GM18520 (cell line): ENCODE measurements around the gene CTH.
"Not testable (repeated sequence)": the region's sequence is repeated elsewhere in the genome, so short reads cannot be mapped to it uniquely, and the experiment has no call there.

Experiments
- ATAC-seq: cut with Tn5 transposase; IDR thresholded peaks from one replicate; pipeline ENCODE4 v1.9.1; 2021; ENCODE audit not compliant: unreplicated experiment

The CTH gene

DNA sequence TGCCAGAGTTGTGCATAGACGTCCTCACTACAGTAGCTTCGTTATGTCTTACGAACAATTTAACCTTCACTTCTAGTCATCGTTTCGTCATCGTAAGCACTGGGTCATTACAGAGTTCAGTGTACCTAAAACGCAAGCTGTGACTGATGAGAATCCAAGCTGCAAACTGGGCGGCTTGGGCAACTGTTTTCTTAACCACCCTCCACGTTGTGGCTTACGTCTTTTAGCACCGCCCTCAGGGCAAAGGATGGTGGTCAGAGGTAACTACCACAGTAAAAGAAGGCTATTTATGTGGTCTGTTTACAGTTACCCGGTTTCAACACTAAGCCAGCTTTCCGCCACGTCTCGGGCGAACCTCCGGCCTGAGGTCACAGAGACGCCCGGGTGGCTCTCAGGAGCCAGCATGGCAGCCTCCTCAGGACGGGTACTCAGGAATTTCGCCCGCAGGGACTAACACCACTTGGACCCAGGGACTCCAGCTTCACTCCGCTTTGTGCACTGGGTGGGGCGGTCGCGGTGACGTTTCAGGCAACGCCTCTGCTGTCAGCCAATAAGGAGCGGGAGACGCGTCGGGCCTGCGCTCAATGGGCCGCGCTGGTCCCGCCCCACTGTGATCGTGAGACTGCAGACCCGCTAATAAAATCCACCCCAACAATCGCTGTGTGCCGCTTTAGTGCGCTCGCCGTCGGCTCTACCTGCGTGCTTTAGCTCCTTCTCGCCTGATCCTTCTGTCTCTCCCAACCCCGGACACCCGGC is at the start of gene CTH:
TSS of gene CTH (plus strand) at position 665 of the 756 bp plus-strand sequence. CDS start 148 bp downstream, outside the sequence.
- ATAC-seq, result peak; percentile 90

- ATAC-seq, result no peak
These were observed 49.2 kb upstream of the CTH start for GRCh38 chr1:70361727-70362398.

GRCh38 chr1:70364439-70364838 is 46.6 kb upstream of the CTH start:
- no peak for ATAC-seq

DNA sequence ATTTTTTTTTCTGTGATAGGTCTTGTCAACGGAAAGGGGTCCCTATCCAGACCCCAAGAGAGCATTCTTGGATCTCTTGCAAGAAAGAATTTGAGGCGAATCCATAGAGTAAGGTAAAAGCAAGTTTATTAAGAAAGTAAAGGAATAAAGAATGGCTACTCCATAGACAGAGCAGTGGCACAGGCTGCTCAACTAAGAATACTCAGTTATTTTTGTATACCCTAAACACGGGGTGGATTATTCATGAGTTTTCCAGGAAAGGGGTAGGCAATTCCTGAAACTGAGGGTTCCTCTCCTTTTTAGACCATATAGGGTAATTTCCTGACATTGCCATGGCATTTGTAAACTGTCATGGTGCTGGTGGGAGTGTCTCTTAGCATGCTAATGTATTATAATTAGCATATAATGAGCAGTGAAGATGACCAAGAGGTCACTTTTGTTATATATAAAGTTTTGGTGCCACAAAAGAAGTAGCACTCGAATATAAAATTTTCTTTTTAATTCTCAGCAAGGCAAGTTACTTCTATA is 44.6 kb upstream of the CTH start:
- ATAC-seq, result not testable (repeated sequence)

- ATAC-seq, result not testable (repeated sequence)
These were observed 44.1 kb upstream of the CTH start for GRCh38 chr1:70366997-70367396.

DNA sequence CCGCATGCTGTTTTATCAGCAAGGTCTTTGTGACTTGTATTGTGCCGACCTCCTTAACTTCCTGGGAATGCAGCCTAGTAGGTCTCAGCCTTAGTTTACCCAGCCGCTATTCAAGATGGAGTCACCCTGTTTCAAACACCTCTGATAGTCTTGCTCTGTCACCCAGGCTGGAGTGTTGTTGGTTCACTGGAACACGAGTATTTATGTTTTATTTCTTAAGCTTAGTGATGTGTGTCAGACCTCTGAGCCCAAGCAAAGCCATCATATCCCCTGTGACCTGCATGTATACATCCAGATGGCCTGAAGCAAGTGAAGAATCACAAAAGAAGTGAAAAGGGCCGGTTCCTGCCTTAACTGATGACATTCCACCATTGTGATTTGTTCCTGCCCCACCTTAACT is 43.7 kb upstream of the CTH start:
- ATAC-seq, result not testable (repeated sequence)

GRCh38 chr1:70371586-70371985 is 39.5 kb upstream of the CTH start:
- not testable (repeated sequence) for ATAC-seq

DNA sequence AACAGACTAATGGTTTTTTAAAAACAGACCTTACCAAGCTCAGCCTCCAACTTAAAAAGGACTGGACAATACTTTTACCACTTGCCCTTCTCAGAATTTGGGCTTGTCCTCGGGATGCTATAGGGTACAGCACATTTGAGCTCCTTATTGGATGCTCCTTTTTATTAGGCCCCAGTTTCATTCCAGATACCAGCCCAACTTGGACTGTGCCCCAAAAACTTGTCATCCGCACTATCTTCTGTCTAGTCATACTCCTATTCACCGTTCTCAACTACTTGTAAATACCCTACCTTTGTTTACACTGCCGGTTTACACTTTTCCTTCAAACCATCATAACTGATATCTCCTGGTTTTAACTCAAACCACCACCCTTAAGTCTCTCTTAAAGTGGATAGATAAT is 38.6 kb upstream of the CTH start:
- no peak for ATAC-seq

DNA sequence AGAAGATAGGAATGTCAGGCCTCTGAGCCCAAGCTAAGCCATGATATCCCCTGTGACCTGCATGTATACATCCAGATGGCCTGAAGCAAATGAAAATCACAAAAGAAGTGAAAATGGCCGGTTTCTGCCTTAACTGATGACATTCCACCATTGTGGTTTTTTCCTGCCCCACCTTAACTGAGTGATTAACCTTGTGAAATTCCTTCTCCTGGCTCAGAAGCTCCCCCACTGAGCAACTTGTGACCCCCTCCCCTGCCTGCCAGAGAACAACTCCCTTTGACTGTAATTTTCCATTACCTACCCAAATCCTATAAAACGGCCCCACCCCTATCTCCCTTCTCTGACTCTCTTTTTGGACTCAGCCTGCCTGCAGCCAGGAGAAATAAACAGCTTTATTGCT is 37.5 kb upstream of the CTH start:
- ATAC-seq, result not testable (repeated sequence)

- no peak for ATAC-seq
These were observed 34.9 kb upstream of the CTH start for GRCh38 chr1:70376196-70376595.

DNA sequence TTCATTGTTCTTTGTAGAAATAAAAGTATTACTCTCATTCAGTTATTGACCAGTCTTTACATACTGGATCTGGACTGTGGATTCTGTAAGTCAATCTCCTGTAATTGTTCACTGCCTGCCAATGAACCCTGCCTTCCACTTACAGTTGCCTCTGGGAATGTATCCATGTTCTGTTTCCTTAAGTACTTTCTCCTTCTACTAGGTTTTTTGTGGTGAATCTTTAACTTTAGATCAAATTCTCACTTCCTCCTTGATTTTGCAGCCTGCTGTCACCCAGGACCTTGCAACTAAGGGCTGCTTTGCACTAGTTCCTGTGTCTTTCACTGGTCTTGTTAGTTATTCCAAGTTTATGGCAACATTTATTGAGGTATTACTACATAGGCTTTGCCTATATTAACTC is 28.4 kb upstream of the CTH start:
- ATAC-seq, result no peak

GRCh38 chr1:70383483-70383882 is 27.6 kb upstream of the CTH start:
- no peak for ATAC-seq

DNA sequence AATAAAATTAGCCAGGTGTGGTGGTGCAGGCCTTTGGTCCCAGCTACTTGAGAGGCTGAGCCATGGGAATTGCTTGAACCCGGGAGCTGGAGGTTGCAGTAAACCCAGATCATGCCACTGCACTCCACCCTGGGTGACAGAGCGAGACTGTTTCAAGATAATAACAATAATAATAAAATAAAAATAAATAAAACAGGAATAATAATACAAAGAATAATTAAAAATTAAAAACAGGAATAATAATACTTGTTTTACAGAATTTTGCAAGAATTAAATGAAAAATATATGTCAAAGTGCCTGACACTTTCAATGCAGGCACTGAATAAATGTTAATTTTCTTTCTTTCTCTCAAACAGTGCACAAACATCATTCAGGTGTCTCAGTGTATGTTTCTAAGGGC is 26.5 kb upstream of the CTH start:
- no peak for ATAC-seq

GRCh38 chr1:70385477-70385876 is 25.6 kb upstream of the CTH start:
- ATAC-seq, result no peak

- ATAC-seq, result no peak
These were observed 24.9 kb upstream of the CTH start for GRCh38 chr1:70386121-70386520.

DNA sequence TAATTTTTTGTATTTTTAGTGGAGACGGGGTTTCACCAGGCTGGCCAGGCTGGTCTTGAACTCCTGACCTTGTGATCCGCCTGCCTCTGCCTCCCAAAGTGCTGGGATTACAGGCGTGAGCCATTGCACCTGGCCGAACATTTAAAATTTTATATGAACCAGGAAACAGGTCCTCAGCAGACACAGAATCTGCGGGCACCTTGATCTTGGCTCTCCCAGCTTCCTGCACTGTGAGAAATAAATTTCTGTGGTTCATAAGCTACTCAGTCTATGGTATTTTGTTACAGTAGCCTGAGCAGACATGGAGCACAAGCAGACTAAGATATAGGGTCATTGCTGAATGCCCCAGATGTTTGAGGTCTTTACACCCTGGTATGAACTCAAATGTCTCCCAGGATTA is 23.6 kb upstream of the CTH start:
- ATAC-seq, result no peak

- ATAC-seq, result no peak
These were observed 18.4 kb upstream of the CTH start for GRCh38 chr1:70392626-70393025.

GRCh38 chr1:70396607-70397006 is 14.5 kb upstream of the CTH start:
- no peak for ATAC-seq

DNA sequence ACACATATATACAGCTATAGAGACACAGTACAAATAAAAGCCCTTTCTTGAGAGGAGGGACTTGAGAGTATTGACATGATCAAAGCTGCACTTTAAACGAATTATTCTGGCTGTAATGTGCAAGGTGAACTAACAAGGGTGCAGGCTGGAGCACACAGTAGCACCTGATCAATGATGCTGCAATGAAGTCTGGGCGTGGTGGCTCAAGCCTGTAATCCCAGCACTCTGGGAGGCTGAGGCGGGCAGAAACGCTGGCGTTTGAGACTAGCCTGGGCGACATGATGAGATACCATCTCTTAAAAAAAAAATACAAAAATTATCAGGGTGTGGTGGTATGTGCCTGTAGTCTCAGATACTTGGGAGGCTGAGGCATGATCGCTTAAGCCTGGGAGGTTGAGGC is 14.1 kb upstream of the CTH start:
- no peak for ATAC-seq

DNA sequence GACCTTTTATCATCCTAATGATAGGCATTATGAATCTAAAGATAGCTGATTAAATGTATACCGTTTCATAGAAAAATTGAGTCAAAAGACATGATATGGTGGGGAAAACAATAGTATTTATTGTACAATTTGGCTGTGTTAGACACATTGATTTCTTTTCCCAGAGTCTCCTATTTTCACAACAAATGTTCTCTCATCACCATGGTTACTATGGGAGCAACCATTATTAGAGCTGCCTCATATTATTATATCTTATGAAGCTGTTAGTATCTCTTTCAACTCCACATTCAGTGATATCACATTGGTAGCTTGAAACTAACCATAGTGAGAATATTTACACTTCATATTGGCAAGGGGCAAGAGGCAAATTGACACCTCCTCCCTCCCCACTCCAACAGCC is 10.7 kb upstream of the CTH start:
- ATAC-seq, result no peak

DNA sequence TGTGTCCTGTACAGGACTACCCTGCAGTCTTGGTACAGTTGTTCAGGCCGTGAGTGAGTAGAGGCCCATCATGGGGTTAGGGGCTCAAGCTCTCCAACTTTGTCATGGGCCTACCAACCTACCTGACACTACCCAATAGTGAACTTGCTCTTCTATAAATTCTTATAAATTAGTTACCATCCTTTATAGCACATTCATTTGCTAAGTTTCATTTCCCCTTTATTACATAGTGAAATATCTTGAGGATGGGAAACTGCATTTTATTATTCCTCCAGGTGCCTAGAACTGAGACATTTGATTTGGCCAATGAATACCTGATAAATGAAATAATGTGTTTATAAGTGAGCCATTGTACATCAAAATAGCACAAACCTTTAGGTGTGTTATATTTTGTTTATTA is 9.1 kb upstream of the CTH start:
- ATAC-seq, result no peak

- no peak for ATAC-seq
These were observed 7.3 kb upstream of the CTH start for GRCh38 chr1:70403759-70404158.
